NT2/D1 (cell line): Measurements from ENCODE around the gene RPP14.

Experiments used
- SUZ12 ChIP-seq: IDR thresholded peaks from 2 replicates; pipeline ENCODE4 v1.6.1; 2011; ENCODE audit not compliant: insufficient read length, insufficient read depth; ENCODE audit errors: extremely low read depth
- ZNF274 ChIP-seq: IDR thresholded peaks from 2 replicates; pipeline ENCODE4 v1.6.1; 2011; ENCODE audit warnings: mild to moderate bottlenecking, low read depth, low read length

DNA sequence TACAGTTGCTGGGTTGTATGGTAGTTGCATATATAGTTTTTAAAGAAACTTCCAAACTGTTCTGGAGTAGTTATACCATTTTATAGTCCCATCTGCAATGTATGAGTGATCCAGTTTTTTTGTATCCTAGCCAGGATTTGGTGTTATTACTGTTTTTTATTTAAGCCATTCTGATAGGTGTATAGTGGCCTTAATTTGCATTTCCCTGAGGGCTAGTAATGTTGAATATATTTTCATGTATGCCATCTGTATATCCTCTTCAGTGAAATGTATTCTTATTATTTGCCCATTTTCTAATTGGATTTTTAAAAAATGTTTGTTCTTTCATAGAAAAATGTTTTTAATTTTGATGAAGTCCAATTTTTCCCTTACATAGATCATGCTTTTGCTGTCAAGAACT, 55.8 kb downstream of the RPP14 start:
- TF ChIP-seq ZNF274 (no peak), SUZ12 (no peak)
